SK-N-SH treated with all-trans-retinoic acid at 6 μM for 48 hours (cell line): ENCODE data around the gene OPN4.

Source experiments
- ATAC-seq: fragments of 200-7000 bp; cut with Tn5 transposase; 3 replicates; pipeline ENCODE4 v1.9.1; 2020; ENCODE audit warnings: mild to moderate bottlenecking, moderate library complexity
- ARNTL ChIP-seq: fragments of 450-650 bp; formaldehyde crosslinking; IDR thresholded peaks from 2 replicates; pipeline ENCODE4 v1.5.0; 2020; ENCODE audit warnings: low read depth, mild to moderate bottlenecking, moderate library complexity, borderline replicate concordance
- CSDC2 ChIP-seq: fragments of 250-450 bp; sonication (Bioruptor Pico); IDR thresholded peaks from 2 replicates; pipeline ENCODE4 v1.5.0; 2020; ENCODE audit warnings: mild to moderate bottlenecking, moderate library complexity
- CSRNP3 ChIP-seq: fragments of 250-450 bp; sonication (Bioruptor Pico); IDR thresholded peaks from 2 replicates; pipeline ENCODE4 v1.5.1; 2021; ENCODE audit warnings: mild to moderate bottlenecking, moderate library complexity
- ESRRG ChIP-seq: fragments of 250-450 bp; sonication (Bioruptor Pico); IDR thresholded peaks from 2 replicates; pipeline ENCODE4 v1.6.1; 2021; ENCODE audit warnings: mild to moderate bottlenecking
- GLIS3 ChIP-seq: fragments of 250-450 bp; sonication (Bioruptor Pico); IDR thresholded peaks from 2 replicates; pipeline ENCODE4 v1.5.0; 2020; ENCODE audit warnings: mild to moderate bottlenecking, moderate library complexity
- ISL1 ChIP-seq: fragments of 250-450 bp; sonication (Bioruptor Pico); IDR thresholded peaks from 2 replicates; pipeline ENCODE4 v2.1.2; 2022; ENCODE audit warnings: mild to moderate bottlenecking, moderate library complexity
- OSR1 ChIP-seq: fragments of 250-450 bp; sonication (Bioruptor Pico); IDR thresholded peaks from 2 replicates; pipeline ENCODE4 v1.8.0; 2022; ENCODE audit warnings: moderate library complexity, mild to moderate bottlenecking, inconsistent platforms
- PATZ1 ChIP-seq: fragments of 250-450 bp; sonication (Bioruptor Pico); IDR thresholded peaks from 2 replicates; pipeline ENCODE4 v1.8.0; 2020; ENCODE audit warnings: mild to moderate bottlenecking, moderate library complexity, borderline replicate concordance
- PPARA ChIP-seq: fragments of 250-450 bp; sonication (Bioruptor Pico); IDR thresholded peaks from 2 replicates; pipeline ENCODE4 v1.5.0; 2020; ENCODE audit warnings: mild to moderate bottlenecking, borderline replicate concordance
- RARB ChIP-seq: fragments of 250-450 bp; sonication (Bioruptor Pico); IDR thresholded peaks from 2 replicates; pipeline ENCODE4 v1.8.0; 2021; ENCODE audit warnings: mild to moderate bottlenecking, moderate library complexity
- SNAI2 ChIP-seq: fragments of 250-450 bp; sonication (Bioruptor Pico); IDR thresholded peaks from 2 replicates; pipeline ENCODE4 v1.5.0; 2020; ENCODE audit warnings: mild to moderate bottlenecking, moderate library complexity
- TCF4 ChIP-seq: fragments of 250-450 bp; sonication (Bioruptor Pico); IDR thresholded peaks from 2 replicates; pipeline ENCODE4 v1.8.0; 2021; ENCODE audit warnings: mild to moderate bottlenecking, moderate library complexity, borderline replicate concordance
- TOX ChIP-seq: fragments of 250-450 bp; sonication (Bioruptor Pico); IDR thresholded peaks from 2 replicates; pipeline ENCODE4 v1.8.0; 2021; ENCODE audit warnings: mild to moderate bottlenecking, moderate library complexity, borderline replicate concordance
- TSHZ2 ChIP-seq: fragments of 250-450 bp; sonication (Bioruptor Pico); IDR thresholded peaks from 2 replicates; pipeline ENCODE4 v1.5.0; 2020; ENCODE audit warnings: mild to moderate bottlenecking, moderate library complexity
- ZC3H10 ChIP-seq: fragments of 250-450 bp; sonication (Bioruptor Pico); IDR thresholded peaks from 2 replicates; pipeline ENCODE4 v1.5.1; 2021; ENCODE audit warnings: mild to moderate bottlenecking, moderate library complexity
- ZFP3 ChIP-seq: fragments of 250-450 bp; sonication (Bioruptor Pico); IDR thresholded peaks from 2 replicates; pipeline ENCODE4 v1.5.0; 2020; ENCODE audit warnings: mild to moderate bottlenecking, moderate library complexity
- ZFP30 ChIP-seq: fragments of 450-650 bp; formaldehyde crosslinking; IDR thresholded peaks from 2 replicates; pipeline ENCODE4 v1.5.0; 2022; ENCODE audit warnings: mild to moderate bottlenecking, moderate library complexity
- ZNF565 ChIP-seq: fragments of 450-650 bp; formaldehyde crosslinking; conservative IDR thresholded peaks from 2 replicates; pipeline ENCODE4 v1.5.0; 2020; ENCODE audit warnings: low read depth, mild to moderate bottlenecking, moderate library complexity
- ZNF70 ChIP-seq: fragments of 450-650 bp; formaldehyde crosslinking; IDR thresholded peaks from 2 replicates; pipeline ENCODE4 v1.5.0; 2020; ENCODE audit warnings: mild to moderate bottlenecking, moderate library complexity
- ZNF8 ChIP-seq: fragments of 450-650 bp; formaldehyde crosslinking; IDR thresholded peaks from 2 replicates; pipeline ENCODE4 v1.5.0; 2020; ENCODE audit warnings: mild to moderate bottlenecking, moderate library complexity
- TF ChIP-seq, protein P1 (sequence below): fragments of 250-450 bp; sonication (Bioruptor Pico); IDR thresholded peaks from 2 replicates; pipeline ENCODE4 v1.5.1; 2020; ENCODE audit warnings: low read depth, mild to moderate bottlenecking, moderate library complexity
- TF ChIP-seq, protein P2 (sequence below): fragments of 250-450 bp; sonication (Bioruptor Pico); IDR thresholded peaks from 2 replicates; pipeline ENCODE4 v1.8.0; 2021; ENCODE audit warnings: low read depth, mild to moderate bottlenecking, moderate library complexity, borderline replicate concordance

The OPN4 gene

DNA sequence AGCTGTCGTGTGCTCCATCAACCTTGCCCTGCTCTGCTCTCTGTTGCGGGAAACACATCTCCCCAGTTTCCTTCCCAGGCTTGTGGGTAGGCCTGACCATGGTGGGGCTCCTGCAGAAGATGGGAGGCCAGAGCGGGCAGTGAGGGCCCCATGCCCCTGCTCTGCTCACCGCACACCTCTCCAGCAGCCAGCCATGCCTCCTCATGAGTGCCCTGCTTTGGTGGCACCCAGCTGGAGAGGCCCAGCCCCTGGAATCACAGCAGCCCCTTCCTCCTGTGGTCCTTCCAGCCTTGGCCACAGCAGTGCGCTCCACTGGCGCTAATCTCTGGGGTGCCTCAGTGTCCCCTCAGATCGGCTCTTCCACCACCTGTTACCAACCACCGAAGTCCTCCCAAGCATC is 4.2 kb upstream of the OPN4 start:
- TF ChIP-seq OSR1 (CRISPR knock-in tag) (no peak), ZNF70 (CRISPR knock-in tag) (no peak), TOX (CRISPR knock-in tag) (no peak), ZFP30 (no peak), ISL1 (CRISPR knock-in tag) (no peak), ZNF8 (no peak), ZC3H10 (CRISPR knock-in tag) (no peak), CSRNP3 (CRISPR knock-in tag) (no peak), PPARA (CRISPR knock-in tag) (no peak), SNAI2 (CRISPR knock-in tag) (no peak), ESRRG (CRISPR knock-in tag) (no peak), PATZ1 (CRISPR knock-in tag) (no peak), TCF4 (CRISPR knock-in tag) (no peak), ZNF565 (CRISPR knock-in tag) (no peak), TSHZ2 (CRISPR knock-in tag) (no peak)
- ATAC-seq = no peak

GRCh38 chr10:86651021-86651471 is 3.3 kb upstream of the OPN4 start:
- ATAC-seq = no peak
- no peak for TF ChIP-seq PATZ1 (CRISPR knock-in tag)
- no peak for TF ChIP-seq ZNF8
- no peak for TF ChIP-seq TCF4 (CRISPR knock-in tag)
- TF ChIP-seq SNAI2 (CRISPR knock-in tag) = no peak
- no peak for TF ChIP-seq PPARA (CRISPR knock-in tag)
- no peak for TF ChIP-seq TOX (CRISPR knock-in tag)
- TF ChIP-seq OSR1 (CRISPR knock-in tag) = no peak
- no peak for TF ChIP-seq ZFP3
- no peak for TF ChIP-seq ISL1 (CRISPR knock-in tag)
- no peak for TF ChIP-seq ESRRG (CRISPR knock-in tag)
- no peak for TF ChIP-seq TSHZ2 (CRISPR knock-in tag)
- TF ChIP-seq GLIS3 (CRISPR knock-in tag) = no peak
- TF ChIP-seq, protein P1, sequence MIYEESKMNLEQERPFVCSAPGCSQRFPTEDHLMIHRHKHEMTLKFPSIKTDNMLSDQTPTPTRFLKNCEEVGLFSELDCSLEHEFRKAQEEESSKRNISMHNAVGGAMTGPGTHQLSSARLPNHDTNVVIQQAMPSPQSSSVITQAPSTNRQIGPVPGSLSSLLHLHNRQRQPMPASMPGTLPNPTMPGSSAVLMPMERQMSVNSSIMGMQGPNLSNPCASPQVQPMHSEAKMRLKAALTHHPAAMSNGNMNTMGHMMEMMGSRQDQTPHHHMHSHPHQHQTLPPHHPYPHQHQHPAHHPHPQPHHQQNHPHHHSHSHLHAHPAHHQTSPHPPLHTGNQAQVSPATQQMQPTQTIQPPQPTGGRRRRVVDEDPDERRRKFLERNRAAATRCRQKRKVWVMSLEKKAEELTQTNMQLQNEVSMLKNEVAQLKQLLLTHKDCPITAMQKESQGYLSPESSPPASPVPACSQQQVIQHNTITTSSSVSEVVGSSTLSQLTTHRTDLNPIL (CRISPR knock-in tag) = no peak
- TF ChIP-seq, protein P2, sequence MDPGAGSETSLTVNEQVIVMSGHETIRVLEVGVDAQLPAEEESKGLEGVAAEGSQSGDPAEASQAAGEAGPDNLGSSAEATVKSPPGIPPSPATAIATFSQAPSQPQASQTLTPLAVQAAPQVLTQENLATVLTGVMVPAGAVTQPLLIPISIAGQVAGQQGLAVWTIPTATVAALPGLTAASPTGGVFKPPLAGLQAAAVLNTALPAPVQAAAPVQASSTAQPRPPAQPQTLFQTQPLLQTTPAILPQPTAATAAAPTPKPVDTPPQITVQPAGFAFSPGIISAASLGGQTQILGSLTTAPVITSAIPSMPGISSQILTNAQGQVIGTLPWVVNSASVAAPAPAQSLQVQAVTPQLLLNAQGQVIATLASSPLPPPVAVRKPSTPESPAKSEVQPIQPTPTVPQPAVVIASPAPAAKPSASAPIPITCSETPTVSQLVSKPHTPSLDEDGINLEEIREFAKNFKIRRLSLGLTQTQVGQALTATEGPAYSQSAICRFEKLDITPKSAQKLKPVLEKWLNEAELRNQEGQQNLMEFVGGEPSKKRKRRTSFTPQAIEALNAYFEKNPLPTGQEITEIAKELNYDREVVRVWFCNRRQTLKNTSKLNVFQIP (CRISPR knock-in tag) = no peak
- TF ChIP-seq RARB (CRISPR knock-in tag) = no peak
- TF ChIP-seq ZFP30 = no peak
- TF ChIP-seq ARNTL (CRISPR knock-in tag) = no peak
- no peak for TF ChIP-seq CSDC2 (CRISPR knock-in tag)
